ENCODE data around the gene BAIAP2L2.
"Not testable (repeated sequence)": the region's sequence is repeated elsewhere in the genome, so short reads cannot be mapped to it uniquely, and the experiment has no call there.

Gene BAIAP2L2, protein sequence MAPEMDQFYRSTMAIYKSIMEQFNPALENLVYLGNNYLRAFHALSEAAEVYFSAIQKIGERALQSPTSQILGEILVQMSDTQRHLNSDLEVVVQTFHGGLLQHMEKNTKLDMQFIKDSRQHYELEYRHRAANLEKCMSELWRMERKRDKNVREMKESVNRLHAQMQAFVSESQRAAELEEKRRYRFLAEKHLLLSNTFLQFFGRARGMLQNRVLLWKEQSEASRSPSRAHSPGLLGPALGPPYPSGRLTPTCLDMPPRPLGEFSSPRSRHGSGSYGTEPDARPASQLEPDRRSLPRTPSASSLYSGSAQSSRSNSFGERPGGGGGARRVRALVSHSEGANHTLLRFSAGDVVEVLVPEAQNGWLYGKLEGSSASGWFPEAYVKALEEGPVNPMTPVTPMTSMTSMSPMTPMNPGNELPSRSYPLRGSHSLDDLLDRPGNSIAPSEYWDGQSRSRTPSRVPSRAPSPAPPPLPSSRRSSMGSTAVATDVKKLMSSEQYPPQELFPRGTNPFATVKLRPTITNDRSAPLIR

DNA sequence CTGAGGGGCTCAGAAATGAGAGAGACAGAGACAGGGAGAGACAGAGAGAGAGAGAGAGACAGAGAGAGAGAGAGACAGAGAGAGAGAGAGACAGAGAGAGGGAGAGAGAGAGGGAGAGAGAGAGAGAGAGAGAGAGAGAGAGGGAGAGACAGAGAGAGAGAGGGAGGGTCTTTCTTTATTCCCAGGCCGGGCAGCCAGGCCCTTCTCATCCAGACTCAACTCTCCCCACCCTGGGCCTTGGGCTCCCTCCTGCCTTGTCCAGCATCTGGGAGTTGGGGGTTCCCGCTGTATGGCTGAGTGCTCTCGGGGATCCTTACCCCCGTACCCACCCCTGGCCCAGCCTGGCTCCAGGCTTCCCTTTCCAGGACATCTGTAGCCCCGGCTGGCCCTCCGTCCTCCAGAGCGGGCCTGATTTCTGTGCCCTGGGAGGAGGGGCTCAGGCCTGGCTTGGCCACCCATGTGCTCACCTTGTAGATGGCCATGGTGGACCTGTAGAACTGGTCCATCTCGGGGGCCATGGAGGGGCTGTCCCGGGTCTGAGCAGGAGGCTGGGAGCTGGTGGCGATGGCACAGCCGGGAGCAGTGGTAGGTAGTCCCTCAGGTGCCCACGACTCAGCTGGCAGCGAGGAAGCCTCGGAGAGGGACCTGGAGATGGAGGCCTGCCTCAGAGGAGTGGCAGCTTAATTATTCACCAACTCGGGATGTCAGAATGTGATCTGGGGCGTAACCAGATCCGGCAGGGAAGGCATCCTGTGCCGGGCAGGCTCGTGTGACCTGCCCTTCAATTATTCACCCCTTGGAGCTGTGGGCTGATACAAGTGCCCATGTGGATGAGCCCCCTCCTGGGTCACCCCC, at the start of gene BAIAP2L2:
TSS of gene BAIAP2L2 (minus strand) at position 677 of the 855 bp plus-strand sequence. CDS start at position 518, 159 bp downstream.
- TF ChIP-seq ZFX (IDR thresholded peaks at IDR 0.05; ENCODE audit: borderline replicate concordance), result no peak
- TF ChIP-seq, protein P1, sequence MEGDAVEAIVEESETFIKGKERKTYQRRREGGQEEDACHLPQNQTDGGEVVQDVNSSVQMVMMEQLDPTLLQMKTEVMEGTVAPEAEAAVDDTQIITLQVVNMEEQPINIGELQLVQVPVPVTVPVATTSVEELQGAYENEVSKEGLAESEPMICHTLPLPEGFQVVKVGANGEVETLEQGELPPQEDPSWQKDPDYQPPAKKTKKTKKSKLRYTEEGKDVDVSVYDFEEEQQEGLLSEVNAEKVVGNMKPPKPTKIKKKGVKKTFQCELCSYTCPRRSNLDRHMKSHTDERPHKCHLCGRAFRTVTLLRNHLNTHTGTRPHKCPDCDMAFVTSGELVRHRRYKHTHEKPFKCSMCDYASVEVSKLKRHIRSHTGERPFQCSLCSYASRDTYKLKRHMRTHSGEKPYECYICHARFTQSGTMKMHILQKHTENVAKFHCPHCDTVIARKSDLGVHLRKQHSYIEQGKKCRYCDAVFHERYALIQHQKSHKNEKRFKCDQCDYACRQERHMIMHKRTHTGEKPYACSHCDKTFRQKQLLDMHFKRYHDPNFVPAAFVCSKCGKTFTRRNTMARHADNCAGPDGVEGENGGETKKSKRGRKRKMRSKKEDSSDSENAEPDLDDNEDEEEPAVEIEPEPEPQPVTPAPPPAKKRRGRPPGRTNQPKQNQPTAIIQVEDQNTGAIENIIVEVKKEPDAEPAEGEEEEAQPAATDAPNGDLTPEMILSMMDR (IDR thresholded peaks at IDR 0.05), result no peak
- H3K27ac ChIP-seq, result peak within 1 kb of the TSS; percentile 97

DNA sequence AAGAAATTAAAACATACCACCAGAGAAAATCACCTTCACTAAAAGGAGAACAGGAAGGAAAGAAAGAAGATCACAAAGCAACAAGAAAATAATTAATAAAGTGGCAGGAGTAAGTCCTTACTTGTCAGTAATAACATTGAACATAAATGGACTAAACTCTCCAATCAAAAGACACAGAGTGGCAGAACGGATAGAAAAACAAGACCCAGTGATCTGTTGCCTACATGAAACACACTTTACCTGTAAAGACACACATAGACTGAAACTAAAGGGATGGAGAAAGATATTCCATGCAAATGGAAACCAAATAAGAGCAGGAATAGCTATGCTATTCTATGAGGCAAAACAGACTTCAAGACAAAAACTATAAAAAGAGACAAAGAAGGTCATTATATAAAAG, 45.2 kb upstream of the BAIAP2L2 start:
- no peak for TF ChIP-seq ZFX (IDR thresholded peaks at IDR 0.05; ENCODE audit: borderline replicate concordance)
- TF ChIP-seq, protein P1 (IDR thresholded peaks at IDR 0.05), result no peak

DNA sequence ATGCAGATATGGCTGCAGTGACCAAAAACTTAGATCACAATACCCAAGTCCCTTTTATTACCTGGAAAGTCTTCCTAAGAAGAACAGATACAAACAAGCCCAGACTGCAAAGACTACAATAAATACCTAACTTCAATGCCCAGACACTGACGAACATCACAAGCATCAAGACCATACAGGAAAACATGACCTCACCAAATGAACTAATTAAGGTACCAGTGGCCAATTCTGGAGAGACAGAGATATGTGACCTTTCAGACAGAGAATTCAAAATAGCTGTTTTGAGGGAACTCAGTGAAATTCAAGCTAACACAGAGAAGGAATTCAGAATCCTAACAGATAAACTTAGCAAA, 44.1 kb upstream of the BAIAP2L2 start:
- H3K27ac ChIP-seq, result not testable (repeated sequence)

More for the DNA sequence above, 45.2 kb upstream of the BAIAP2L2 start:
- H3K27ac ChIP-seq, result no peak overlapping the region

DNA sequence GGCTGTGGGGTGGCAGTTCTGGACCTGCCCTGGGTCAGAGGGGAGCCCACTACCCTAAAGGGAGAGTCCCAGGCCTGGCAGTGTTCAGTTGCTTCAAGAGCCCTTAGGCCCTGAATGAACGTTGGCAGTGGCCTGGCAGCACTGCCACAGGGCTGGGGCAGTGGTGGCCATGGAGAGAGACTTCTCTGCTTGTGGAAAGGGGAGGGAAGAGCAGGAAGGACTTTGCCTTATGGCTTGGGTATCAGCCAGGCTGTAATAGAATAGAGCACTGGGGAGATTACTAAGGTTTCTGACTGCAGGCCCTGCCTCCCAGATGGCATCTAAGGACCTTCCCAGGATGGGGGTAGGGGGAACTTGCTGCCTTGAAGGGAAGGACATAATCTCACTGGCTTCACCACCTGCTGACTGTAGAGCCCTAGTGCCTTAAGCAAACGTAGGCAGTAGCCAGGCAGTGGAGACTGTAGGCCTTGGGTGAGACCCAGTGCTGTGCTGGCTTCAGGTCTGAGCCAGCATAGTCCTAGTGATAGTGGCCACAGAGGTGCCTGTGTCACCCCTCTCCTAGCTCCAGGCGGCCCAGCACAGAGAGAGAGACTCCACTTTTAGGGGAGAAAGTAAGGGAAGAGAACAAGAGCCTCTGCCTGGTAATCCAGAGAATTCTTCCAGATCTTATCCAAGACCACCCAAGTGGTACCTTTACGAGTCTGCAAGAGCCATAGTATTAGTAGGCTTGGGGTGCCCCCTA, 43.5 kb upstream of the BAIAP2L2 start:
- TF ChIP-seq, protein P1 (IDR thresholded peaks at IDR 0.05), result no peak
- no peak for TF ChIP-seq ZFX (IDR thresholded peaks at IDR 0.05; ENCODE audit: borderline replicate concordance)
- H3K27ac ChIP-seq, result no peak overlapping the region

DNA sequence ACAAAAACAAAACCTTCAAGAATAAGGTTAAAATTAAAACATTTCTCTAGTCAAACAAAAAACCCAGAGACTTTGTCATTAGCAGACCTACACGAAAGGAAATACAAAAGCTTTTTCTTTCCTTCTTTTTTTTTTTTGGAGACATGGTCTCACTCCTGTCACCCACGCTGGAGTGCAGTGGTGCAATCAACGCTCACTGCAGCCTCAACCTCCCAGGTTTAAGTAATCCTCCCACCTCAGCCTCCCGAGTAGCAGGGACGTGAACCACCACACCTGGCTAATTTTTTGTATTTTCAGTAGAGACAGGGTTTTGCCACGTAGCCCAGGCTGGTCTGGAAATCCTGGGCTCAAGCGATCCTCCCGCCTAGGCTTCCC, 40.6 kb upstream of the BAIAP2L2 start:
- TF ChIP-seq ZFX (IDR thresholded peaks at IDR 0.05; ENCODE audit: borderline replicate concordance), result no peak
- TF ChIP-seq, protein P1 (IDR thresholded peaks at IDR 0.05), result no peak
- H3K27ac ChIP-seq, result no peak overlapping the region

DNA sequence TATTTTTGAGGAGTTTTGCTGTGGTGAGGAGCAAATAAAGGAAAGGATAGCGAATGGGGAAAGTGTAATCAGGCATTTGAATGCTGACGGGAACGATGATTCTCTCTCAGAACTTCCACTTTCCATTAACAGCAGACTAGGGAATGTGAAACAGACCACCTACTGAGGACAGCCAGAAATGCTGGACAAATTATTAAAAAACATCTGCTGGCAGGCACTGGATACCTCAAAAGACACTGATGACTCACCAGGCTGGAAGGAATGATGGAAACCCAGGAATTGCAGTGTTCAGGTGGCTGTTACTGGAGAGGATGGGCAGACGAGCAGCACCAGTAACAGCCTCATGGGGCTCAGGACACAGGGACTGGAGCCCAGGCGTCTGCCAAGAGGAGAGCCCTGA, 37.8 kb upstream of the BAIAP2L2 start:
- TF ChIP-seq ZFX (IDR thresholded peaks at IDR 0.05; ENCODE audit: borderline replicate concordance), result no peak
- TF ChIP-seq, protein P1 (IDR thresholded peaks at IDR 0.05), result no peak
- H3K27ac ChIP-seq, result no peak overlapping the region

DNA sequence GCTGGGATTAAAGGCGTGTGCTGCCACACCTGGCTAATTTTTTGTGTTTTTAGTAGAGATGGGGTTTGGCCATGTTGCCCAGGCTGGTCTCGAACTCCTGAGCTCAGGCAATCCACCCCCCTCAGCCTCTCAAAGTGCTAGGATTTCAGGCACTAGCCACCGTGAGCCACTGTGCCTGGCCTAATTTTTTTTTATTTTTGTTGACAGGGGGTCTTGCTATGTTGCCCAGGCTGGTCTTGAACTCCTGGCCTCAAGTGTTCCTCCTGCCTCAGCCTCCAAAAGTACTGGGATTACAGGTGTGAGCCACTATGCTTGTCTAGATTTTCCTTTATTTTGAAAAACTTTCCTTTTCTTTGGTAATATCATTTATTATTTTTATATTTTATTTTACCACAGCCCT, 35.7 kb upstream of the BAIAP2L2 start:
- H3K27ac ChIP-seq, result not testable (repeated sequence)

Data from 22Rv1 (cell line).